Cardiac ventricle fibroblast (primary cell): ENCODE data around the gene IGSF21. TPM values are rescaled to one million over a fixed set of nuclear protein-coding genes. Genes with fewer than 3 reads are reported as not detected.

Source experiments
- total RNA-seq: library from RNA; depleted of rRNA; stranded (reverse); fragments of >200 nt; gene quantifications from 2 replicates; pipeline ENCODE4 v1.2.3, GENCODE V29; 2015

The IGSF21 gene
- total RNA-seq: not detected in 2 replicates

GRCh38 chr1:18107369-18108298 is at the start of gene IGSF21:
Gene IGSF21 (plus strand): TSS chr1:18107798. CDS start chr1:18108129, 331 bp downstream.

